Fibroblast of skin of left quadriceps (primary cell): ENCODE data around the gene TMC3.

Experiments used
- DNase-seq, 2 experiments: peaks; one replicate each; pipeline ENCODE4 v3.0.0-alpha.2; 2013; ENCODE audit warnings: low read depth in 2 of 2

TMC3 gene

GRCh38 chr15:81298611-81299010 is 75.4 kb downstream of the TMC3 start:
- DNase-seq, result no peak

GRCh38 chr15:81297603-81298575 is 76.1 kb downstream of the TMC3 start:
- no peak for DNase-seq

DNA sequence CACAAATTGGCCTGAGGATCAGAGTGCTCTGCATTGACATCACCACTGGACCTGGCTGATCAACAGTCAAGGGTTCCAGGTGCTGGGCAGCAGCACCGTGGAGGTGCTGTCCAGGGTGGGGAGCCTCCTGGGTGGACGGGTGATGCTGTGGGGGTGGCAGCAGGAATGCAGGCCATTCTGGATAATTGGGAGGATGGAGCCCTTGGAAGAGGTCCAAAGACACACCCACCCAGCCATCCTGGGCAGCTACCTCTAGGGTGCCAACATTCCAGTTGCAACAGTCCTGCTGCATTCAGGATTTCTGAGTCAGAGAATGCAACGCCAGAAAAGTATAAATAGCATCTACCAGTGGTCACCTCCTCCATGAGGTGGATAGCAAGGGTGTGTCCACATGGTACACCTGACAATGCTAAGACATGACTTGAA is 76.9 kb downstream of the TMC3 start:
- no peak for DNase-seq

DNA sequence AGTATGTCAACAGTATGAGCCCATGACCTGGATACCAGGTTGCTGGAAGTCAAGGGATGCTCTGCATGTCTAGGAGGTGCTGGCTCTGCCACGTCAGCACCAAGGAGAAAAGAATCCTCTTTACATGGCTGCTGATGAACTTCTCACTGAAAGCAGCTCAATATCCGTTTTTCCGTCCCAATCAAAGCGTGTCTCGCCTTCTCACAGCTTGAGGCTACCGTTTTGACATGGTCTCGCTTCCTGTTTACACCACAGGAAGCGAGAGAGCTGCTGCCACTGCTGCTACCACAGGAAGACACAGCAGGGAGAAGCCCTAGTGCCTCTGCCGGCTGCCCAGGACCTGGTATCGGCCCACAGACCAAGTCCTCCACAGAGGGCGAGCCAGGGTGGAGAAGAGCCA is 77.3 kb downstream of the TMC3 start:
- no peak for DNase-seq

GRCh38 chr15:81296186-81296585 is 77.8 kb downstream of the TMC3 start:
- DNase-seq, result no peak

DNA sequence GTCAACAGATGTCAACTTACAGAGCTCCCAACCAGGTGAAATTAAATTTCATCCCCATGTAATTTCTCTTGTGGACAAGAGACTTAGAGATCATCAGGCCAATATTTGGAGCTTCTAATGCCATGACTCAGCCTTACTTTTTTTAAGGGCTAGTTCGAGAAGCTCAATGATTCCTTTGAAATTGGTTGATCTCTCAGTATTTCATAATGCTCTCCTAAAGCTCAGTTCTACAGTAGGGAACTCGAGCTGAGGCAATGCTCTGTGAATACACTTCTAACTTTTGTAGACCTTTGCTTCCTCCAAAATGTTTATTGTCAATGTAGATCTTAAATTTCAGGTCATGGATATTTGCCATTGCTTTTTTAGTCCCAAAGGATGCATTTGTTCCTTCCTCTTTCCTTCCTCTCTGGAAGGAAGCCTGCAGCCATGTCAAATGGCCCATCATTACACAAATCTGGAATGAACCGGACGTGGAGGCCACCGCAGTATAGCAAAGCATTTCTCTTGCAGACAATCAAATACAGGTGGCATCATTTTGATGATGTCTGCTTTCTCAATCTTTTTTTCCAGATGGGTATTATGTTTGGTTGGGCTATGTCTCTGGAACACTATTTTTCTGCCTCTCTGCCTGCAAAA is 78.4 kb downstream of the TMC3 start:
- DNase-seq, result no peak

- no peak for DNase-seq
Observed at GRCh38 chr15:81294516-81294880, 79.5 kb downstream of the TMC3 start.

GRCh38 chr15:81293728-81294515 is 80.1 kb downstream of the TMC3 start:
- no peak for DNase-seq

DNA sequence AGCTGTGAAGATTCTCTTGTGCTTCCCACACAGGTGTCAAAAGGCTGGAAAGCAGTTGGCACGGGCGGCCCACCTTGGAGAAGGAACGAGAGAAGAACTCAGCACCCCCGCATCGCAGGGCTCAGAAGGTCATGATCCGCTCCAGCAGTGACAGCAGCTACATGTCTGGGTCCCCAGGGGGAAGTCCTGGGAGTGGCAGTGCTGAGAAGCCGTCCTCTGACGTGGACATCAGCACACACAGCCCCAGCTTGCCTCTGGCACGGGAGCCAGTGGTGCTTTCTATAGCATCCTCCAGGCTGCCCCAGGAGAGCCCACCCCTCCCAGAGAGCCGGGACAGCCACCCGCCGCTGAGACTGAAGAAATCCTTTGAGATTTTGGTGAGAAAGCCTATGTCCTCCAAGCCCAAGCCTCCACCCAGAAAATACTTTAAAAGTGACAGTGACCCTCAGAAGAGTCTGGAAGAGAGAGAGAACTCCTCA is 81.5 kb downstream of the TMC3 start:
- DNase-seq, result no peak

- DNase-seq, result no peak
Observed at GRCh38 chr15:81291916-81292522, 82.0 kb downstream of the TMC3 start.

DNA sequence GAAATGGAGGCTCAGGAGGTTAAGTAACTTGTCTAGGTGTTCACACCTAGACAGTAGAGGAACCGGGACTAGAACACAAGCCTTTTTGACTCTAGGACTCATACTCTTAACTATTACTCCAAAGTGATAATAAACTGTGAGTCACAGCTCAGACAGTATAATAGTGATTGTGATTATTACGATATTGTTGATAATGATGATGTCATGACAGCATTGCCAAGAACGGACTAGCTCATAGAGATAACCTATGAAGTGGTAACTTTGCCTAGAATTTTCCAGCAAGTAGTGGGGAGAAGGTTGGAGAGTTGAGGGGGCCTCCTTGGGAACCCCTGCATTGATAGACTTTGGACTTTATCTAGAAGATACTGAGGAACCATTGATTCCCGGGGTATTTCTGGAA is 84.1 kb downstream of the TMC3 start:
- DNase-seq, result no peak

DNA sequence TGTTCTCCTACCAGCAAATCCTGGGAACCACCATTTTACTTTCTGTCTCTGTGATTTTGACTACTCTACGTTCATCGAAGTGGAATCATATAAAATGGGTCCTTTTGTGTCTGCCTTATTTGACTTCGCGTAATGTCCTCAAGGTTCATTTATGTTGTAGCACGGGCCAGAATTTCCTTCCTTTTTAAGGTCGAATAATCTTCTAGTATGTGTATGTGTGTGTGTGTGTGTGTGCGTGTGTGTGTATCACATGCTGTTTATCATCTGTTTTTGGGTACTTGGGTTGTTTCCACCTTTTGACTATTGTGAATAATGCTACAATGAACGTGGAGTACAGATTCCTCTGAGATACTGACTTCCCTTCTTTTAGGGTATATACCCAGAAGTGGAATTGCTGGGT is 85.4 kb downstream of the TMC3 start:
- no peak for DNase-seq

DNA sequence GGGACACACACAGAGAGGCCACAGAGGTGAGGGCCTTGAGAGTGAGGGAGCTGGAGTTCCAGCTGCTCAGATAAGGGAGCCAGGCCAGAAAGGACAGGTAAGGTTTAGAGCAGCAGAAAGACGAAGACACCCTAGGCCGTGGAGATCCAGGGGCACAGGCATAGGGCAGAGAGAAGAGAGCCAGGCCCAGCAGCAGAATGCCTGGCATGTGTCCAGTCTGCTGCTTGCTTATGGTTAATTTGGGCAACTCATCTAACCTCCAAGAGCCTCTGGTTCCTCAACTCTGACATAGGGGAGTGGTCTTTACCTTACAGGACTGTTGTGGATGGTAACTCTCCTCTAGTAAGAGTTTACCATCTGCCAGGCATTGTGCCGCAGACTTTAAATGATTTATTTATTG is 86.0 kb downstream of the TMC3 start:
- no peak for DNase-seq

DNA sequence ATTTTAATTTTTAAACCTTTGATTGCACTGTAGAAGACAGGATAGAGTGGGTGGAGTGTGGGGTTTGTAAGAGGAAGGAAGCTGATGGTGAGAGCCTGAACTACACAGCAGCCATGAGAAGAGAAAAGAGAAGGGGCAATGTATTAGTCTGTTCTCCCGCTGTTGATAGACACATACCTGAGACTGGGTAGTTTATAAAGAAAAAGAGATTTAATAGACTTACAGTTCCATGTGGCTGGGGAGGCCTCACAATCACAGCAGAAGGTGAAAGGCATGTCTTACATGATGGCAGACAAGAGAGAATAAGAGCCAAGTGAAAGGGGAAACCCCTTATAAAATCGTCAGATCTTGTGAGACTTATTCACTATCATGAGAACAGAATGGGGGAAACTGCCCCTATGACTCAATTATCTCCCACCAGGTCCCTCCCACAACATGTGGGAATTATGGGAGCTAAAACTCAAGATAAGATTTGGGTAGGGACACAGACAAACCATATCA is 87.3 kb downstream of the TMC3 start:
- no peak for DNase-seq

DNA sequence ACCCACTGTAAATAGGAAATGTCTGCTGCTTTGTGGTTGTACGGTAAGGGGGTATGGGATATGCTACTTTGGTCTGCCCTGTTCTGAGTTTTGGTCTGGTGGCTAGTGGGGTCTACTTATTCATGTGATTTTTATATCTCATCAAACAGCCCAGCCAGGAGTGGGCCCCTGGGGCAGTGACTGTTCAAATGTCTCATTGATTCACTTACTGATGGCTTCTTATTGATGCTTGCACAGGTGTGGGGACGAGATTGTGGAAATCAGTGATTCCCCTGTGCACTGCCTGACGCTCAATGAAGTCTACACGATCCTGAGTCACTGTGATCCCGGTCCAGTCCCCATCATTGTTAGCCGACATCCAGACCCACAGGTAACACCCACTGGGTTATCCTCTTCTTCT is 88.6 kb downstream of the TMC3 start:
- no peak for DNase-seq

GRCh38 chr15:81284256-81285031 is 89.6 kb downstream of the TMC3 start:
- no peak for DNase-seq

DNA sequence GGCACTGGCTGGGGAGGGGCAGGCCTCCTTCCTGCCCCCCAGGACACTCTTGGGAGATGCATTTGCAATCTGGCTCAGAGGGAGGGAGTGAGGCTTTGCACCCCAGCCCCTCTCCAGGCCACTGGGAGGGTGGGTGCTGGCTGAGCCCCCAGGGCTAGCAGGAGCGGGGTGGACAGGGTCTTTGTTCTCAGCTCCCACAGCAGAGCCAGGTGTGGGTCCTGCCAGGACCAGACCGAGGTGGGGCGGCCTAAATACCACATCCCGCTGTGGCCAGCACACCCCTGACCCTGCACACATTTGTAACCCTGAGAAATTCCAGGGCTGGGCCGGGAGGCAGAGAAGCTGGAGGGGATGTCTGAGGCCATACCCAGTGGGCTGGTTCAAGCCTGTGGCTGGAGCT is 91.1 kb downstream of the TMC3 start:
- DNase-seq, result no peak

- DNase-seq, result no peak
Observed at GRCh38 chr15:81282606-81282895, 91.5 kb downstream of the TMC3 start.

DNA sequence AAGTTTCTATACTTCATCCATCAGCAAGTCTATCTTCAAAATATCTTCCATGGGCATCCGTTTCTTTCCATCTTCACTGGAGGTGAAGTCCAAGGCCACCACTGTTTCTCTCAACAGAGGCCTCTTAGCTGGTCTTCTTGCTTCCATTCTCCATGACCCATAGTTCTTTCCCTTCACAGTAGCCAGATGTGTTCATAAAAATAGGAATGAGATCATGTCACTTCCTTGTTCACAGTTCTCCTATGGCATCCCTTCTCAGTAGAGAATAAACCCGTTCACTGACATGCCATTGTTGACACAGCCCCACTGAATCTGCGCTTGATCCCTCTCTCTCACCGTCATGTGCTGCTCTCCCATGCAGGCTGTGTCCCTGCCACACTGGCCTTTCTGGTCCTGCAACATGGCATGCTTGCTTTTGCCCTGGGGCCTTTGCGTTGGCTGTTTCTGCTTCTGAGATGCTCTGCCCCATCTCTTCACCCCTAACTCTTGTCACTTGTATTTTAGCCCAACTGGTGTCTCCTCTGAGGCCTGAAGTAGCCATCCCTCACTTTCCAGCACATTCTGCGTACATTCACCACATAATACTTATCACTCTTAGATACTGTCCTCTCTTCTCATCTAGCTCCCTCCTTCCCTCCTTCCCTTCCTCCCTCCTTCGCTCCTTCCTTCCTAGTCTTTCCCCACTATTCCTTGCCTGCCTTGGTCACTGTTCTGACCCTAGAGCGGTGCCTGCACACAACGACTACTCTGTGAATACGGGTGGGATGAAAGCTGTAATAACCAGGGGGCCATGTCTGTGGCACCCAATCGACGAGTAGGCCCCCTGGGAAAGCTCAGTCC is 92.0 kb downstream of the TMC3 start:
- DNase-seq, result no peak

DNA sequence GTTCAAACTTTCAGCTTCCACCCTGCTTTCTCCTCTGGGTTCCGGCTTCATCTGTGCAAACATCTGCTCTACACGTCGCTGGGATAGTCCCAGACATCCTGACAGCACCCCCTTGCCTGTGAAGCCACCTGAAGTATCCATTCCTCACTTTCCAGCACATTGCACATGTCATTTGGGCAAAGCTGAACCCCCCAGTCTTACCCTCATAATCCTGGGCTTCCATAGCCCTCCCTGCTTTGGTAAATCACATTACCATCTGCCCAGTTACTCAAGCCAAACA is 92.6 kb downstream of the TMC3 start:
- DNase-seq, result no peak
